Smooth muscle cell (in vitro differentiated cells): Measurements from ENCODE around the gene TMEM266. TPM values are rescaled to one million over a fixed set of nuclear protein-coding genes. Genes with fewer than 3 reads are reported as not detected.
A peak's percentile ranks its signal among the peaks of the same experiment; 100 is the strongest.

Experiments used
- DNase-seq: peaks from one replicate; lab custom pipeline; 2025; ENCODE audit not compliant: unreplicated experiment; lab: John Stamatoyannopoulos, UW
- H2AFZ ChIP-seq: fragments of 200-600 bp; sonication (generic); 2 replicates; pipeline ENCODE4 v1.6.0; 2016; ENCODE audit warnings: antibody characterized with exemption, low read depth, mild to moderate bottlenecking
- H3F3A ChIP-seq: fragments of 200-600 bp; sonication (generic); 2 replicates; pipeline ENCODE4 v1.6.0; 2017; ENCODE audit warnings: antibody characterized with exemption, low read depth
- H3K27ac ChIP-seq: fragments of 200-600 bp; sonication (generic); 2 replicates; pipeline ENCODE4 v1.5.1; 2016; ENCODE audit warnings: low read depth, mild to moderate bottlenecking
- H3K27me3 ChIP-seq: fragments of 200-600 bp; sonication (generic); 2 replicates; pipeline ENCODE4 v1.6.1; 2016; ENCODE audit warnings: low read depth, mild to moderate bottlenecking
- H3K36me3 ChIP-seq: fragments of 200-600 bp; sonication (generic); 2 replicates; pipeline ENCODE4 v1.5.1; 2016; ENCODE audit warnings: low read depth
- H3K4me1 ChIP-seq: fragments of 200-600 bp; sonication (generic); 2 replicates; pipeline ENCODE4 v1.5.1; 2016; ENCODE audit warnings: low read depth
- H3K4me2 ChIP-seq: fragments of 200-600 bp; sonication (generic); 2 replicates; pipeline ENCODE4 v1.6.0; 2016; ENCODE audit warnings: mild to moderate bottlenecking
- H3K4me3 ChIP-seq: fragments of 200-600 bp; sonication (generic); 2 replicates; pipeline ENCODE4 v1.5.1; 2016; ENCODE audit warnings: mild to moderate bottlenecking
- H3K79me2 ChIP-seq: fragments of 200-600 bp; sonication (generic); 2 replicates; pipeline ENCODE4 v1.6.0; 2016; ENCODE audit warnings: low read depth, mild to moderate bottlenecking
- H3K9ac ChIP-seq: fragments of 200-600 bp; sonication (generic); 2 replicates; pipeline ENCODE4 v1.6.0; 2016; ENCODE audit warnings: low read depth
- H3K9me3 ChIP-seq: fragments of 200-600 bp; sonication (generic); replicated peaks from 2 replicates; pipeline ENCODE4 v1.5.1; 2016; ENCODE audit warnings: low read depth
- H4K20me1 ChIP-seq: fragments of 200-600 bp; sonication (generic); 2 replicates; pipeline ENCODE4 v1.6.0; 2016; ENCODE audit warnings: low read depth
- CTCF ChIP-seq: fragments of 200-600 bp; sonication (generic); IDR thresholded peaks from 2 replicates; pipeline ENCODE4 v1.5.1; 2017; ENCODE audit warnings: borderline replicate concordance, mild to moderate bottlenecking, antibody characterized with exemption; ENCODE audit not compliant: insufficient read depth, poor library complexity, severe bottlenecking
- WGBS: methylation state at CpG from one replicate; pipeline ENCODE4 v1.1.7; 2016; ENCODE audit warnings: low lambda C conversion rate; 5-methylcytosine and 5-hydroxymethylcytosine counted together
- polyA plus RNA-seq: library from polyadenylated mRNA; unstranded; fragments of >200 nt; fragmentation: Nextera tagmentation; extraction: Ambion mirVana; gene quantifications from 2 replicates; pipeline ENCODE4 v1.2.1, GENCODE V29; 2016
- total RNA-seq: library from RNA; depleted of rRNA; stranded (reverse); fragments of >200 nt; gene quantifications from 2 replicates; pipeline ENCODE4 v1.2.3, GENCODE V29; 2014

Gene TMEM266
- total and polyA plus RNA-seq, 2 experiments from 2014 or later: 0.27 TPM; not detected in 1

GRCh38 chr15:76233921-76234320, 174.1 kb downstream of the TMEM266 start:
- DNase-seq: no peak
- Histone ChIP-seq H3K27ac (no peak overlapping the region), H3K79me2 (no peaks in the 10 kb centered on the region), H3K4me2 (no peak overlapping the region), H3K4me3 (no peak overlapping the region), H4K20me1 (peaks cover 23% of the 10 kb centered on the region), H3K4me1 (peaks cover 11% of the 10 kb centered on the region), H3K36me3 (no peaks in the 10 kb centered on the region), H2AFZ (no peak overlapping the region), H3K9ac (no peak overlapping the region), H3F3A (no peaks in the 10 kb centered on the region), H3K9me3 (no peaks in the 10 kb centered on the region), H3K27me3 (no peaks in the 10 kb centered on the region)
- no peak for TF ChIP-seq CTCF
- 97% methylated on average over 1 of the region's 1 CpG for WGBS

- peaks cover 23% of the 10 kb centered on the region for H4K20me1 ChIP-seq
- no peaks in the 10 kb centered on the region for H3F3A ChIP-seq
- H3K9ac ChIP-seq: no peak overlapping the region
- no peaks in the 10 kb centered on the region for H3K79me2 ChIP-seq
- TF ChIP-seq CTCF: no peak
- no peak for DNase-seq
- no peak overlapping the region for H3K4me3 ChIP-seq
- H3K4me2 ChIP-seq: no peak overlapping the region
- WGBS: 53% methylated on average over 4 of the region's 4 CpGs
- peaks cover 11% of the 10 kb centered on the region for H3K4me1 ChIP-seq
- no peak overlapping the region for H2AFZ ChIP-seq
- no peak overlapping the region for H3K27ac ChIP-seq
- H3K36me3 ChIP-seq: no peaks in the 10 kb centered on the region
- H3K27me3 ChIP-seq: no peaks in the 10 kb centered on the region
- no peaks in the 10 kb centered on the region for H3K9me3 ChIP-seq
Observed at GRCh38 chr15:76234337-76234889, 174.6 kb downstream of the TMEM266 start.

GRCh38 chr15:76235186-76235826, 175.5 kb downstream of the TMEM266 start:
- Histone ChIP-seq H3K27ac (no peak overlapping the region), H3K36me3 (no peaks in the 10 kb centered on the region), H3K79me2 (no peaks in the 10 kb centered on the region), H4K20me1 (peaks cover 23% of the 10 kb centered on the region), H3K4me3 (no peak overlapping the region), H3K4me1 (peaks cover 11% of the 10 kb centered on the region), H3K9me3 (no peaks in the 10 kb centered on the region), H2AFZ (no peak overlapping the region), H3F3A (no peaks in the 10 kb centered on the region), H3K9ac (no peak overlapping the region), H3K27me3 (no peaks in the 10 kb centered on the region), H3K4me2 (no peak overlapping the region)
- peak; percentile 43 for TF ChIP-seq CTCF
- WGBS: 78% methylated on average over 3 of the region's 3 CpGs
- no peak for DNase-seq

GRCh38 chr15:76236350-76236749, 176.6 kb downstream of the TMEM266 start:
- peaks cover 11% of the 10 kb centered on the region for H3K4me1 ChIP-seq
- no peaks in the 10 kb centered on the region for H3K79me2 ChIP-seq
- no peak overlapping the region for H3K4me3 ChIP-seq
- no peaks in the 10 kb centered on the region for H3K27me3 ChIP-seq
- DNase-seq: no peak
- H2AFZ ChIP-seq: no peak overlapping the region
- WGBS: 90% methylated on average over 2 of the region's 2 CpGs
- H3K27ac ChIP-seq: no peak overlapping the region
- H3K4me2 ChIP-seq: no peak overlapping the region
- H3F3A ChIP-seq: no peaks in the 10 kb centered on the region
- H3K36me3 ChIP-seq: no peaks in the 10 kb centered on the region
- no peak for TF ChIP-seq CTCF
- H4K20me1 ChIP-seq: peaks cover 23% of the 10 kb centered on the region
- H3K9me3 ChIP-seq: no peaks in the 10 kb centered on the region
- no peak overlapping the region for H3K9ac ChIP-seq
